GM20000 (cell line): ENCODE data around the gene CHRM1.
A peak's percentile ranks its signal among the peaks of the same experiment; 100 is the strongest.

Experiments
- DNase-seq: peaks from one replicate; pipeline ENCODE4 v3.0.0; 2012; ENCODE audit warnings: low spot score
- CTCF ChIP-seq: IDR thresholded peaks from 2 replicates; pipeline ENCODE4 v1.5.1; 2012; ENCODE audit warnings: mild to moderate bottlenecking, control low read depth; ENCODE audit errors: extremely low read depth, missing control alignments

CHRM1 gene

GRCh38 chr11:62925745-62926679, 4.8 kb upstream of the CHRM1 start:
- no peak for TF ChIP-seq CTCF

GRCh38 chr11:62925308-62925707, 4.1 kb upstream of the CHRM1 start:
- DNase-seq: no peak
- TF ChIP-seq CTCF: no peak

More at GRCh38 chr11:62925745-62926679, 4.8 kb upstream of the CHRM1 start:
- no peak for DNase-seq

- DNase-seq: peak; percentile 48
- no peak for TF ChIP-seq CTCF
Observed at GRCh38 chr11:62923601-62924411, 2.6 kb upstream of the CHRM1 start.

GRCh38 chr11:62922653-62923431, 1.7 kb upstream of the CHRM1 start:
- DNase-seq: peak; percentile 69
- peak; percentile 51 for TF ChIP-seq CTCF

- no peak for TF ChIP-seq CTCF
Observed at GRCh38 chr11:62922189-62922589, 1.0 kb upstream of the CHRM1 start.

GRCh38 chr11:62921573-62922188, 518 bp upstream of the CHRM1 start:
- no peak for TF ChIP-seq CTCF
- no peak for DNase-seq

More at GRCh38 chr11:62922189-62922589, 1.0 kb upstream of the CHRM1 start:
- DNase-seq: no peak
